GM18520 (cell line): ENCODE measurements around the gene TYMP.

Experiments
- ATAC-seq: cut with Tn5 transposase; IDR thresholded peaks from one replicate; pipeline ENCODE4 v1.9.1; 2021; ENCODE audit not compliant: unreplicated experiment

The TYMP gene

DNA sequence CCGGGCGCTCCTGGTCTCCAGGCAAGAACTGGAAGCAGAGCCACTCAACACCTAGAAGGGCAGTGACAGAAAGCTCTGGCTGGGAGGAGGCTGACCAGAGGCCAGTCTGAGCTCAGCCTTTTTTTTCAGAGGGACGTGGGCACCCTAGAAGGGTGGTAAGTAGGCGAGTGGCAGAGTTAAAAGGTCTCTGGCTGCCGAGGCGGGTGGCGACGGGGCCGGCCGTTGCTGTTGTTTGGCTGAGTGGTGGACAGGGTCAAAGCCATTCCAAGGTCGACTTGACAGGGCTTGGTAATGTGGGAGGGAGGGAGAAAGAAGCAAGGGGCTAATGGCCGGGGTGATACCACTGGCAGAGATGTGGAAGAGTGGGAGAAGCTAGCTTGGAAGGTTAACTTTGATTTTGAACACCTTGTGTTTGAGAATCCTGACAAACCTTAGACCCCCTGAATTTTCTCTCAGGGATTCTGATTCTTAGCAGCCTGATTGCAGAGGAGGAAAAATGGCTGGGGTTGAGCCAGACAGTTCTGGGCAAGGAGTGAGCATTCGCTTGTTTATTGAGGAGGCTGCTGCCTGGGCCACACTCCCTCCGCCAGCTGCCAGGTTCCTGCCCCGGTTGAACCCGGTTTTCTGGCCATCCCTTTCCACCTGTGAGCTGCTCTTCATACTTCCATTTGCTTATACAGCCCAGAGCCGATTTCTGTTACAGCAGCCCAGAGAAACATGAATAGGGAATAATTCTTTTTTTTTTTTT, 33.8 kb upstream of the TYMP start:
- ATAC-seq: no peak

DNA sequence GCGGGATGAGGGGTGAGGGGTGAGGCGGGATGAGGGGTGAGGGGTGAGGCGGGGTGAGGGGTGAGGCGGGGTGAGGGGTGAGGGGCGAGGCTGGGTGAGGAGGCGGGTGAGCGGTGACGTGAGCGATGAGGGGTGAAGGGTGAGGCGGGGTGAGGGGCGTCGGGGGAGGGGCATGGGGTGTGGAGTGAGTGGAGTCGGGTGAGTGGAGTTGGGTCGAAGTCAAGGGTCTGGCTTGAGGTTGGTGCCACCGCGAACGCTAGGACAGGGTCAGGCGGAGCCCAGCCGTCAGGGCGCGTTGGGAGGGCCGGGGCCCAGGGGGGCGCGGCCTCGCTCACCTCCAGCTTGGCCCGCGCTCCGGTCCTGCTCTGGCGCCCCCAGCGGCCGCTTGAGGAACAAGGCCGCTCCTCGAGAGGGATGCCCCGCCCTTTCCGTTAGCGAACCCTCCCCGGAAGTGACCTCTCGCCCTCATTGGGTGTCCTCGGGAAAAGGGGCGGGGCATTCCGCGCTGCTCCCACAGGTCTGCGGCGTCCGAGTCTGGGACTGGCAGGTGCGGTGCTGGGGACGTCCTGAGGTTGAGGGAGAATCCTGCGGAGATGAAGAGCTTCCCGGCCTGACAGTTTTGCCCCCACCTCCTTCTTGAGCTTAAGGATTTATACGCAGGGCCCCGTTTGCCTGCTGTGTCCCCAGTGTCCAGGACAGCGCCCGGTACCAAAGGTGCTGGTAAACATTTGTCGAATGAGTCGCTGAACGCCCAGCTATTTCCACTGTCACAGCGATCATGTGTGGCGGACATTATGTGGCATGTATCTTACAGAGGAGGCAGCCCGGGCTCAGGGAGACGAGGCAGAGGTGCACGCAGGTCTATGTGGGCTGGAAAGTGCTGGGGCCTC, 33.0 kb upstream of the TYMP start, which contains the start of gene SYCE3:
TSS of gene SYCE3 (minus strand) at position 397 of the 890 bp plus-strand sequence. CDS start 6,514 bp downstream, outside the sequence.
- ATAC-seq: peak; percentile 72

DNA sequence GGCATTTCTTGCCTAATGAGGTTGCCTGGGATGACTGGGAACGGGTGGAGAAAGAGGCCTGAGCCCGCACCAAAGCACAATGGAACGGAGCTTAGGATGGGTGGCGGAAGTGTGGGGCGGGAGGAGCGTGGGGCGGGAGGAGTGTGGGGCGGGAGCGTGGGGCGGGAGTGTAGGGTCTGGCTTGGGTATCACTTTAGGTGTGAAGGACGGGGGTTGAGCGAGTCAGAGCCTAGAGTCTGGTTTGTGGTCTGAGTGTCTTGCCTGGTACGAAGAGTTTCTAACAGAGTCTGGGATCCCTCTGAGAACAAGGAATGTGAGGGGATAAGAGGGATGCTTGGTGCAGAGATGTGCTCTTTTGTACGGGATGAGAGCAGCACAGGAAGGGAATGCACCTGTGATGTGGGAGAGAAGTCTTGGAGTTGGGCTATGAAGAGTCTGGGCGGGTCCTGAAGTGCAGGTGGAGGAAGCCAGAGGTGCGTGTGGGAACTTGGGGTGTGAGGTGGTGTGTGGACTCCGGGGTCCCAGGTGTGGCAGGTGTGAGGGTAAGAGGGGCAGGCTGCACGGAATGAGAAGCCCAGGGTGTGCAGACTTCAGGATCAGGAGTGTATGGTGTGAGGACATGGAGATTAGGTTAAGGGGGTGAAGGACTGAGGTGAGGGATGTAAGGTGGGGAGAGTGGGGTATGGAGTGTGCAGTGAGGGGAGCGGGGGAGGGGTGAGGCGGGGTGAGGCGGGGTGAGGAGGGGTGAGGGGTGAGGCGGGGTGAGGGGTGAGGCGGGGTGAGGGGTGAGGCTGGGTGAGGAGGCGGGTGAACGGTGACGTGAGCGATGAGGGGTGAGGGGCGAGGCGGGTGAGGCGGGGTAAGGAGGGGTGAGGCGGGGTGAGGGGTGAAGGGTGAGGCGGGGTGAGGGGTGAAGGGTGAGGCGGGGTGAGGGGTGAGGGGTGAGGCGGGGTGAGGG, 31.9 kb upstream of the TYMP start:
- ATAC-seq: no peak

DNA sequence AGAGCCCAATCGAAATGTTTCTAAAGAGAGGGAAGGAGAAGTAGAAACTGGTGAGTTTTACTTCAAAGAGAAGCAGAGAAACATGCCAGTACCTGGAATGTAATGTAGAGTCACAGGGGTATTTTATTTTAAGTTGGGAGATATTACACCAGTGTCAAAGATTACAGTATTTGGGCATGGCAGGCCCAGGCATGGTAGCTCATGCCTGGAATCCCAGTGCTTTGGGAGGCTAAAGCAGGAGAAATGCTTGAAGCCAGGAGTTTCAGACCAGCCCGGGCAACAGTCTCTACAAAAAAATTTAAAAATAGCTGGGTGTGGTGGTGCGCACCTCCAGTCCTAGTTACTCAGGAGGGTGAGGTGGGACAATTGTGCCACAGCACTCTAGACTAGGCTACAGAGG, 30.2 kb upstream of the TYMP start:
- no peak for ATAC-seq

DNA sequence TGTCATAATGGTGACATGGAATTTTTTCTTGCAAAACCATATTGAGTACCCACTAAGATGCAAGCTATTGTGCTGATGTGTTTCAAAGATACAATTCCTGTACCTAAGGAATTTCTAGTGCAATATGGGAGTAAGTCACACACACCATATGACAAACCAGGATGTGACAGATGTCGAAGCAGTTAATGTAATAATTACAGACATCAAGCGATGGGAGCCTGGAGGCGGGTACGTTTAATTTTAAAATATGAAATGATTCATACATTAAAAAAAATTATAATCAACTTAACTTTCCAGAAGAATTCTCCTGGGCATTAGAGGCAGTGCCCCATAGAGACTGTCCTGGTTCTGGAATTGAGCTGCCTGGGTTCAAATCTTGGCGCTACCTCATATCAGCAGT, 26.9 kb upstream of the TYMP start:
- ATAC-seq: no peak

DNA sequence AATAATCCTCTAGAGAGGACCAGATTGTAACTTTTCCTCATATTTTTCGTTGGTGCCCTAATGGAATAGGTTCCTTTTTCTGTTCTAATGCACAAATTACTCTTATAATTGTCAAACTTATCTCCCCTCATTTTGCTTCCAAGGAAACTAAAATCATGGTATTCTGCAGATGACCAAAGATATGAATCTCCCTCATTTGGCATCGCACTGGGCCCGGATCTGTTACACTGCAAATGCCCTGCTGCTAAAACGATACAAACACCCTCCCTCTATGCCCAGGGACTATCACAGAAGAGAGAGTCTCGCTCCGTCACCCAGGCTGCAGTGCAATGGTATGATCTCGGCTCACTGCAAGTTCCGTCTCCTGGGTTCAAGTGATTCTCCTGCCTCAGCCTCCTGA, 23.5 kb upstream of the TYMP start:
- ATAC-seq: no peak

DNA sequence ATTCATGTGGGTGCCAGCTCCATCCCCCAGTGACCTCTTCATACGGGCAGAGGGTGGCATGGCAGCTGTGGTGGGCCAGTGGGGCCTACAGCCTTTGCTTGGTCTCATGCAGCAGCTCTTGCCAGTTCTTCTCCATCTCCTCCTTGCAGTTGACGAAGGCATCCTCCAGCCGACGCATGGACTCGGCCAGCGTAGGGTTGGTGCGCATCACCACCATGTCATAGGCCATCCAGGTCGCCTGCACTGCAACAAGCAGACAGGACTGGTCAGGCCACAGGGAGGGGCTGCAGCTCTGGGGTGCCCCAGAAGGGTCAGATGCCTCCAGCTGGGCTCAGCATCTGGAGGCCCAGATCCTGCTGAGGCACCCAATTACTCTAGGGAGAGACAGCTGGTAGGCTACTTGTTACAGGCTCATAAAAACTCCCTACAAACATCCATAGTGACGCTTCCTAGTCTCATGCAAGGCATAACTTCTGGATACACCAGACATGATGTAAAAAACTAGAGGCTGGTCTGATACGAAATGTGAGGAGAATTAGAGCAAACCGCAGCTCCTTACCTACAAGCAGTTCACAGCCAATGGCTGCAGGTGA, 21.4 kb upstream of the TYMP start:
- no peak for ATAC-seq

DNA sequence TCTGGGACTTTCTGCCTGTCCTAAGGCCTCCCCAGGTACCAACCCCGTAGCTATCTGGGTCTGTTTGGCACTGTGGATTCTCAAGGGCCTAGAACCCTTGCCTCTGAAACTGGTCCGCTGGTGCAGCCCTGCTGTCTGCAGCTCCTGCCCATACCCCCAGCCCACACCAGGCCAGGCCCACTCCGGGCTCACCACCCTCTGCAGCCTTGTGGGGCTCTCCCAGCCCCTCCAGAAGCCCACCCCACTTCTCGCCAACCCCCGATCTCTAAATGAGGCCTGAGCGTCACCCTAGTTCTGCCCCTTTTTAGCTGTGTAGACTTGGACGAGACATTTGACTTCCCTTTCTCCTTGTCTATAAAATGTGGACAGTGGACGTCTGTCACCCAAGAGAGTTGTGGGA, 20.6 kb upstream of the TYMP start:
- ATAC-seq: no peak

DNA sequence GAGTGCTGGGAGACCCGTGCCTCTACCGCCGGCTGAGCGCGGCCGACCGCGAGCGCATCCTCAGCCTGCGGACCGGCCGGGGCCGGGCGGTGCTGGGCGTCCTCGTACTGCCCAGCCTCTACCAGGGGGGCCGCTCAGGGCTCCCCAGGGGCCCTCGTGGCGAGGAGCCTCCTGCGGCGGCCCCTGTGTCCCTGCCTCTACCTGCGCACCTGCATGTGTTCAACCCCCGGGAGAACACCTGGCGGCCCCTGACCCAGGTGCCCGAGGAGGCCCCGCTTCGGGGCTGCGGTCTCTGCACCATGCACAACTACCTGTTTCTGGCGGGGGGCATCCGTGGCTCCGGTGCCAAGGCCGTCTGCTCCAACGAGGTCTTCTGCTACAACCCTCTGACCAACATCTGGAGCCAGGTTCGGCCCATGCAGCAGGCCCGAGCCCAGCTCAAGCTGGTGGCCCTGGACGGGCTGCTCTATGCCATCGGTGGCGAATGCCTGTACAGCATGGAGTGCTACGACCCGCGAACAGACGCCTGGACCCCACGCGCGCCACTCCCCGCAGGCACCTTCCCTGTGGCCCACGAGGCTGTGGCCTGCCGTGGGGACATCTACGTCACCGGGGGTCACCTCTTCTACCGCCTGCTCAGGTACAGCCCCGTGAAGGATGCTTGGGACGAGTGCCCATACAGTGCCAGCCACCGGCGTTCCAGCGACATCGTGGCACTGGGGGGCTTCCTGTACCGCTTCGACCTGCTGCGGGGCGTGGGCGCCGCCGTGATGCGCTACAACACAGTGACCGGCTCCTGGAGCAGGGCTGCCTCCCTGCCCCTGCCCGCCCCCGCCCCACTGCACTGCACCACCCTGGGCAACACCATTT, 19.3 kb upstream of the TYMP start:
- no peak for ATAC-seq

DNA sequence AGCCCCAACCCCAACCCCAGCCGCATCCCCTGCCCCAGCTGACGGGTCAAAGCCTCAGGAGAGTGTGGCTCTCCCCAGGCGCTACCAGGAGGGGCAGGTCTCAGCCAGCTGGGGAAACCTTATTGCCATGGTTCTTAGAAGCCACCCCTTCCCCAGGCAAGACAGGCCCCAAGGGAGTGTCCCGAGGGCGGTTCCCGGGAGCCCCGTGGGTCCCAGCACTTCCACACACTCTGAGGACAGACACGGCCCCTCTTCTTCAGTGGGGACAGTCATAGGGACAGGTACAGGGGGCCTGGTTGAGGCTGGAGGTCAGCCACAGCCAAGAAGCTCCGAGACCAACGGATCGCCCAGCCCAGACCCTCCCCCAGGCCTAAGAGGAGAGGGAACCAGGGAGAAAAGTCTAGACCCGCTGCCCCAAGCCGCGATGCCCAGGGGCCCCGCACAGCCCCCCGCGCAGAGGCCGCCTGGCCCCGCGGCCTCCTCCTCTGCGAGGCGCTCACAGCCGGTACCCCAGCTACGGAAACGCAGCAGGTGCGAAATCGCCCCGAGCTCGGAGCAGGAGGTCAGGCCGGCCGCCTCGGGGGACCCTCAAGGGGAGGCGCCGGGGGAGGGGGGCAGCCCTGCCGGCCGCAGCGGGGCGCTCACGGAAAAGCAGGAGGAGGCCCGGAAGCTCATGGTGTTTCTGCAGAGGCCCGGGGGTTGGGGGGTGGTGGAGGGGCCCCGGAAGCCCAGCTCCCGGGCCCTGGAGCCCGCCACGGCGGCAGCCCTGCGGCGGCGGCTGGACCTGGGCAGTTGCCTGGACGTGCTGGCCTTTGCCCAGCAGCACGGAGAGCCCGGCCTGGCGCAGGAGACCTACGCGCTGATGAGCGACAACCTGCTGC, 18.5 kb upstream of the TYMP start:
- ATAC-seq: no peak

DNA sequence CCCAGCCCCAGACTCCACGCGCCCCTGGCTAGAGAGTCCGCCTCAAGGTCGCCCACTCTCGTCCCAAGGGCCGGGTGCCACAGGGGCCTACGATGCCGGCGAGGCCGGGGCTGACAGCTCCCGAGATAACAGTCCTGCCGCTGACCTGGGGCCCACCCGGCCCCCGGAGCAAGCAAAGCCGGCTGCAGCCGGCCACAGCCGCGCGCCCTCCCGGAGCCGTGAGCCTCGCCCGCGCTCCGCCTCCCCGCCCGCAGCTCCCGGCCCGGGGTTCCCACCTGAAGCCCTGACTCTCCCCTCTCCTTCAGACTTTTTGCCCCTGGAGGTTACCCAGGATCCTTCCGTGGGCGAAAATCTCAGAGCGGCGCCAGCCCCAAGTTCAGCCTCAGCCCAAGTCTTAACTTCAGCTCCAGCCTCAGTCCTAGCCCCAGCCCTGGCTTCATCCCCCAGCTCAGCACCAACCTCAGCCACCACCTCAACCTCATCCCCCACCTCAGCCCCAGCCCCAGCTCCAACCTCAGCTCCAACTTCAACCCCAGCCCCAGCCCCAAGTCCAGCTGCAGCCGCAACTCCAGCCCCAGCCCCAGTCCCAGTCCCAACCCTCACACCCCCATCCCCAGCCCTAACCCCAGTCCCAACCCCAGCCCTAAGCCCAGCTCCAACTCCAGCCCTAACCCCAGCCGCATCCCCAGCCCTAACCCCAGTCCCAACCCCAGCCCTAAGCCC, 17.6 kb upstream of the TYMP start:
- no peak for ATAC-seq

DNA sequence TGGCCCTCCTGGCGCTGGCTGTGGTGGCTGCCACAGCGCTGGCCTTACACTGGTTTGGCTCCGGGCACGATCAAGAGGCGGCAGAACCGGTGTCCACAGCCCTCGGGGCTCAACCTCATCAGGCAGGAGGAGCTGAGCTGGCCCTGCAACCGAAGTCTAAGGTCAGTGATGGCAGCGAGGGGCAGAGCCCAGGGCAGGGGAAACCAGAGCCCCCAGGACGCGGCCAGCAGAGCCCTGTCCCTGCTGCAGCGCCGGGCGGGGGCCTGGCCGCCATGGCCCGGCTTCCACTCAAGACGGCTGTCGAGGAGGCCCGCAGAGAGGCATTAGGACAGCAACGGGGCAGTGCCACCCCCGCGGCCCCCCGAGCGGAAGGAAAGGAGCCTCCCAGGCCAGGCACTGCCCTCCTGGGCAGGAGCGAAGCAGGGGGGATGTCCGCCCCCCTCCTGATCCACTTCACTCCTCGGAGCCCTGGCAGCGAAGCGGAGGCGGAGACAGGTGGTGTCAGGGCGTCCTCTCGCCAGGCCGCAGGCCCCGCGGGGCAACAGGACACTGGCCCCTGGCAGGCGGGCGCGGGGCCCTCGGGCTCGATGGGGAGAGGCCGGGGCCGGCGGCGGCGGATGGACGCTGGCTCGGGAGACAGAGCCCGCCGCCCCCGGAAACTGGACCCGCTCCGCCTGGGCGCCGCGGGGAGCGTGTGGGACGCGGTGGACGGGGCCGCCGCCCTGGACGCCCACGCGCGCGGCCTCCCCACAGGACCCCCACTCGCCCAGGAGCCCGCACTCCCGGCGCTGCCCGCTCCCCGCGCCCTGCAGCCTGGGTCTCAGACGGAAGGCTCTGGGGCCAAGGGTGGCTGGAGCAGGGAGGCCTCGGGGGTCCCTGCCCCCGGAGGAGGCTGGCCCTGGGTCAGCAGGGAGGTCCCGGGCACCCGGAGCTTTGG, 16.8 kb upstream of the TYMP start:
- no peak for ATAC-seq

DNA sequence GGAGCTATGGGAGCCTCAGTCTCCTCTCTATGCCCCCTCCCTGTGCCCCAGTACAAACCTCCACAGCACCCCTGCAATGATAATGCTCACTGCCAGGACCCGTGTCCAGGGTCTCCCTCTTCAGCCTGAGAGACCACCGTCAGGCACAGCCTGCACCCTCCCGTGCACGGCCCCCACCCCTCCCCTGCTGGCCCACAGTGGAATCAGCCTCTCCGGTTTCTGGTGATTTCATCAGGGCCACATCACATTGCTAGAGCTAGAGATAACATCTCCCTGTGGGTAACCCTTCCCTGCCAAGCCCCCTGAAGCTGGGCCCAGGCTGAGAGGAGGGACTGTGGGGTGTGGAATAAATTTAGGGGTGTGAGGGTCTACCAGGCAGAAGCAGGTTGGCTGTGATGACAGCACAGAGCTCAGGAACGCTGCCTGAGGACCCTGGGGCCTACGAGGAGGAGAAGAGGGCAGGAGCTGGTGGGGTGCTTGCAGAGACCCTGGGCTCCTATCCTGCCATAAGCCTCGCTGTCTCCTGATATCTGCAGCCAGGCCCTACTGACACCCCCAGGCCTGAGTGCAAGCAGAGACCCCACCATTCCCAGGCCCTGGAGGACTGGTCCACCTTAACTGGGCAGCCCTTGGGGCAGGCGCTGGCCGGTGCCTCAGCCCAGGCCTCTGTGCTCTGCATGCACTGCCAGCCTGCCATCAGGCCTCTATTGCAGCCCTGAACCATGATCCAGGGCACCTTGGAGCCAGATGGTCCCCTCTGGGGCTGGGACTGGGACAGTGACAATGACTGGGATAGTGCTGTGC, 15.9 kb upstream of the TYMP start, which contains the start of gene KLHDC7B:
TSS of gene KLHDC7B (plus strand) at position 378 of the 804 bp plus-strand sequence. CDS start at position 723, 345 bp downstream.
- ATAC-seq: no peak

DNA sequence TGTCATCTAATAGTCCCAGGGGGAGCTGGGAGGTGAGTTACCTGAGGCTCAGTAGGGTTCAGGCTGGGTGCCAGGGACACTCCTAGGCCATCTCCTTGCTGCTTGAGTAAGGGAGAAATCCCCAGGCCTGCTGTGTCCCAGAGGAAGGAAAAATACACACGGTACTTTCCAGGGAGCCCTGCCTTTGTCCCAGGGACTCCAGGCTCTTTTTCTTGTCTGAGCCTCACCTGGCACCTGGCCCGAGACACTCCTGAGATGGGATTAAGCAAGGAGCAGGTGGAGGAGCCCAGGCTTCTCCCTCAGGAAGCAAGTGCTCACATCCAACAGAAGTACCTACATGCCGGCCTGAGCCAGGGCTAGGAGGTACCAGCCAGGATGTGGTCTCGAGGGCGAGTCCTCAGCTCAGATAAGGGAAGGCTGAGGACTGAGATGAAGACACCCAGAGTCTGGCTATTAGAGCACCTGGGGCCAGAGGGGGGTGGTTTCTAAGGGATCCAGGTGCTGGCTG, 15.0 kb upstream of the TYMP start:
- no peak for ATAC-seq

DNA sequence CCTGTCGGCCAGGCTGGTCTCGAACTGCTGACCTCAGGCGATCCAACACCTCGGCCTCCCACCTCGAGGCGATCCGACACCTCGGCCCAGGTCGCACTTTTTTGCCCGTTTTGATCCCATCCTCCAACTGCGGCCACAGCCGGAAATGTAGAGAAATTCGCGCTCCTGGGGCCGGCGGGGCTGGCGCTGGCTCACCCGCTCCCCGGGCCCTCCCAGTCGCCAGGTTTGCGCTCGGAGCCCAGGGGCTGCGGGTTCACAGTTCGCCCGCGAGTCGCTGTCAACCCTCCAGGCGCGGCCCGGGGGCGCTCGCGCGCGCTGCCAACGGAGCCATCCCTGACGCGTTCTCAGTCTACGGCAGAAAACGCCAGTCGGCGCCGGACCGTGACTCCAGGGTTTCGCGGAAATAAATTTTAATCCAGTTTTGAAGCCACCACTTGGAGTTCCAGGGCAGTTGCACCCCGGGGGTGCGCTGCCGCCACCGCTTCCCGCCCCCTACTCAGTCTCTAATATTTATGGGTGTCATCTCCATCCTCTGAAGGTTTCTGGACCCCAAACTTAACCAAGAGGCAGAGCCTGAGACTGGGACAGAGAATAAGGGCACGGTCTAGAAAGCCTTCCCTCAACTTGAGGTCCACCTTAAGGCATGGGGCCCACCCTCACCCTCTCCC, 14.4 kb upstream of the TYMP start:
- ATAC-seq: no peak
